HCT116 (cell line): ENCODE measurements around the gene GRIK4. TPM values are rescaled to one million over a fixed set of nuclear protein-coding genes. Genes with fewer than 3 reads are reported as not detected.

Source experiments
- ATAC-seq: fragments of 200-7000 bp; cut with Tn5 transposase; 2 replicates; pipeline ENCODE4 v1.9.1; 2020; ENCODE audit warnings: mild to moderate bottlenecking, moderate library complexity
- BruUV-seq: library from RNA; stranded (reverse); fragments of 400-500 nt; replicated peaks from 2 replicates; lab custom pipeline; 2021; lab: Mats Ljungman, UMichigan
- CTCF ChIA-PET: fragments of 300-600 bp; sonication (Branson Sonifier 250); formaldehyde crosslinking; loops from one replicate; lab custom pipeline; 2021; ENCODE audit warnings: antibody characterized with exemption; lab: Charles Lee
- POLR2A ChIA-PET: fragments of 300-600, 350-600 bp; sonication (Branson Sonifier 250); formaldehyde crosslinking; loops from one replicate; lab custom pipeline; 2021; ENCODE audit warnings: antibody characterized with exemption; lab: Charles Lee
- RAD21 ChIA-PET, 2 experiments: fragments of 300-600 bp; sonication (Branson Sonifier 250); formaldehyde crosslinking; loops; one replicate each; lab custom pipeline; 2023; ENCODE audit warnings: low total read pairs in 2 of 2; ENCODE audit not compliant: uncharacterized antibody in 2 of 2, unreplicated experiment in 2 of 2, low non-redundant PET in 1 of 2; lab: Charles Lee
- DNase-seq: peaks from one replicate; pipeline ENCODE4 v3.0.0-alpha.2; 2010; ENCODE audit warnings: low read depth, low spot score
- H2AFZ ChIP-seq: fragments of 200-600 bp; shearing (Covaris generic), sonication (generic); 2 replicates; pipeline ENCODE4 v1.6.1; 2017; ENCODE audit warnings: low read depth, mixed run types, mixed read lengths, antibody characterized with exemption, low read length; ENCODE audit not compliant: poor library complexity, severe bottlenecking
- H3K27ac ChIP-seq: 2 replicates; pipeline ENCODE4 v1.5.1; 2012; ENCODE audit warnings: low read depth, low read length
- H3K27me3 ChIP-seq: fragments of 200-600 bp; sonication (generic); 2 replicates; pipeline ENCODE4 v1.6.1; 2016; ENCODE audit warnings: mixed run types, low read length, mixed read lengths; ENCODE audit not compliant: insufficient read depth
- H3K36me3 ChIP-seq, 2 experiments: fragments of 200-500 bp in 1 of 2; fragments of 200-600 bp in 1 of 2; sonication (Bioruptor generic) in 1 of 2; sonication (generic) in 1 of 2; 2 replicates each; pipeline versions ENCODE4 v1.5.1 to v1.6.1; 2014 to 2016; ENCODE audit warnings: low read length in 2 of 2, inconsistent platforms in 1 of 2, mixed read lengths in 1 of 2, mixed run types in 1 of 2; ENCODE audit not compliant: insufficient read depth in 2 of 2, control insufficient read depth in 1 of 2
- H3K4me1 ChIP-seq, 2 experiments: fragments of 200-600 bp in 1 of 2; sonication (generic) in 1 of 2; 2 replicates each; pipeline versions ENCODE4 v1.5.1 to v1.6.1; 2012 to 2017; ENCODE audit warnings: low read length in 2 of 2, inconsistent platforms in 1 of 2, mild to moderate bottlenecking in 1 of 2, mixed read lengths in 1 of 2, mixed run types in 1 of 2, moderate library complexity in 1 of 2; ENCODE audit not compliant: insufficient read depth in 2 of 2, control insufficient read depth in 1 of 2
- H3K4me2 ChIP-seq: fragments of 200-600 bp; sonication (generic); 2 replicates; pipeline ENCODE4 v1.6.1; 2017; ENCODE audit warnings: mixed run types, low read length, mixed read lengths
- H3K4me3 ChIP-seq, 2 experiments: fragments of 200-600 bp in 1 of 2; sonication (generic) in 1 of 2; replicated peaks in 1 of 2; 2 replicates each; pipeline ENCODE4 v1.5.1; 2011 to 2016; ENCODE audit warnings: low read length in 2 of 2, control low read depth in 1 of 2, low read depth in 1 of 2, mild to moderate bottlenecking in 1 of 2, mixed read lengths in 1 of 2, mixed run types in 1 of 2
- H3K79me2 ChIP-seq: fragments of 200-600 bp; sonication (generic); 2 replicates; pipeline ENCODE4 v1.6.1; 2017; ENCODE audit warnings: mild to moderate bottlenecking, mixed run types, low read length, moderate library complexity, mixed read lengths; ENCODE audit not compliant: insufficient read depth
- H3K9ac ChIP-seq: fragments of 200-600 bp; sonication (generic); 2 replicates; pipeline ENCODE4 v1.6.1; 2016; ENCODE audit warnings: low read length, mixed read lengths
- H3K9me2 ChIP-seq: fragments of 200-600 bp; sonication (generic), shearing (Covaris generic); 2 replicates; pipeline ENCODE4 v1.6.1; 2017; ENCODE audit warnings: mixed run types, mild to moderate bottlenecking, moderate library complexity; ENCODE audit not compliant: insufficient read depth
- H3K9me3 ChIP-seq, 2 experiments: fragments of 200-500 bp in 1 of 2; fragments of 200-600 bp in 1 of 2; sonication (Bioruptor generic) in 1 of 2; sonication (generic) in 1 of 2; 2 replicates each; pipeline ENCODE4 v1.6.1; 2014 to 2017; ENCODE audit warnings: low read length in 2 of 2, mixed read lengths in 2 of 2, inconsistent platforms in 1 of 2, low read depth in 1 of 2, mild to moderate bottlenecking in 1 of 2, mixed run types in 1 of 2, moderate library complexity in 1 of 2; ENCODE audit not compliant: control insufficient read depth in 1 of 2, insufficient read depth in 1 of 2
- H4K20me1 ChIP-seq: fragments of 200-600 bp; sonication (generic), shearing (Covaris generic); 2 replicates; pipeline ENCODE4 v1.6.1; 2017; ENCODE audit warnings: mixed run types, mild to moderate bottlenecking, moderate library complexity; ENCODE audit not compliant: insufficient read depth
- CBX3 ChIP-seq: IDR thresholded peaks from 2 replicates; pipeline ENCODE4 v1.6.1; 2012; ENCODE audit warnings: low read depth
- SRF ChIP-seq: IDR thresholded peaks from 2 replicates; pipeline ENCODE4 v1.6.1; 2012; ENCODE audit warnings: low read depth
- intact Hi-C: fragments of 100-400 bp; cut with micrococcal nuclease; formaldehyde crosslinking; loops from 2 replicates; pipeline ENCODE4 v1.10.0; 2022
- total RNA-seq: library from RNA; stranded (reverse); gene quantifications from one replicate; pipeline ENCODE4 v1.2.1, GENCODE V29; 2021; ENCODE audit not compliant: unreplicated experiment
- TF ChIP-seq, protein P1 (sequence below): IDR thresholded peaks from 2 replicates; pipeline ENCODE4 v1.6.1; 2012; ENCODE audit warnings: low read depth

GRIK4 gene
- total RNA-seq, 1 experiment from 2014 or later = 0.52 TPM

DNA sequence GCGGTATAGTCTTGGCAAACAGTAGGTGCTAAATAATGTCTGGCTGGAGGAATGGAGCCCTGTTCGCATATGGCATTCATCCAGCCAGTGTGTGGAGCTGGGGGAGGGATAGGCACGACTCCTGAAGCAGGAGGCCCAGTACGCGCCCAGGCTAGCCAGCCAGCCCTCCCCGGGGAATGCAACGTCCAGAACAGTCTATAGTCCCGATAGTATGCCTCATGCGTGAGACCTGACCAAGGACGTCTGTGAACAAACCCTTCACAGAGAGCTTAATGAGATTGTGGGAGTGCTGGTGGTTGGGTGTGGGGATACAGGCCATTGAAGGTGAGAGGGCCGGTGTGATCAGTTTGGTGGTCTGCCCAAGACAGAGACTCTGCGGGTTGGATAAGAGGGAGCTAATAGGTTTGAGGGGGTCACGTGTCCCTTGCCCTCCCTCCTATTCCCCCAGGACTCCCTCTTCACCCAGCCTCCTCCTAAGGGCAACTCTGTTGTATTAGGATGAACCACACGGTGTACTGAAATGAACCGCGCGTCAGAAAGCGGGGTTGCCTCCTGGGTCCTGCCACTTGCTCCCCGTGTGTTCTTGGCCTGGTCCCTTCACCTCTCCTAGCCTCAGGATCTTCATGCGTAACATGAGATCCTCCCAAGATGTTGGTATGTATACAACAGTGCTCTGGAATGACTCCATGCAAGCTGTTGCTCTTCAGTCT lies 987 bp upstream of the GRIK4 start:
- ChIA-PET RAD21 (interaction anchor here (1.0 to 2.0 kb wide), 3 partner anchors 122 to 174 kb away, joined by 3 to 9 read pairs (median 4); no protein-coding TSS in a partner anchor), CTCF (interaction anchor here (0.8 to 1.7 kb wide), 4 partner anchors 174 to 442 kb away, joined by 3 to 11 read pairs (median 6); no protein-coding TSS in a partner anchor), POLR2A (no interaction called here)
- no peaks in the 10 kb centered on the region for H3K36me3 ChIP-seq
- DNase-seq (no peak), ATAC-seq (peak; percentile 2; the same call in 1 of the 2 replicates)
- no peak for TF ChIP-seq CBX3
- TF ChIP-seq, protein P1, sequence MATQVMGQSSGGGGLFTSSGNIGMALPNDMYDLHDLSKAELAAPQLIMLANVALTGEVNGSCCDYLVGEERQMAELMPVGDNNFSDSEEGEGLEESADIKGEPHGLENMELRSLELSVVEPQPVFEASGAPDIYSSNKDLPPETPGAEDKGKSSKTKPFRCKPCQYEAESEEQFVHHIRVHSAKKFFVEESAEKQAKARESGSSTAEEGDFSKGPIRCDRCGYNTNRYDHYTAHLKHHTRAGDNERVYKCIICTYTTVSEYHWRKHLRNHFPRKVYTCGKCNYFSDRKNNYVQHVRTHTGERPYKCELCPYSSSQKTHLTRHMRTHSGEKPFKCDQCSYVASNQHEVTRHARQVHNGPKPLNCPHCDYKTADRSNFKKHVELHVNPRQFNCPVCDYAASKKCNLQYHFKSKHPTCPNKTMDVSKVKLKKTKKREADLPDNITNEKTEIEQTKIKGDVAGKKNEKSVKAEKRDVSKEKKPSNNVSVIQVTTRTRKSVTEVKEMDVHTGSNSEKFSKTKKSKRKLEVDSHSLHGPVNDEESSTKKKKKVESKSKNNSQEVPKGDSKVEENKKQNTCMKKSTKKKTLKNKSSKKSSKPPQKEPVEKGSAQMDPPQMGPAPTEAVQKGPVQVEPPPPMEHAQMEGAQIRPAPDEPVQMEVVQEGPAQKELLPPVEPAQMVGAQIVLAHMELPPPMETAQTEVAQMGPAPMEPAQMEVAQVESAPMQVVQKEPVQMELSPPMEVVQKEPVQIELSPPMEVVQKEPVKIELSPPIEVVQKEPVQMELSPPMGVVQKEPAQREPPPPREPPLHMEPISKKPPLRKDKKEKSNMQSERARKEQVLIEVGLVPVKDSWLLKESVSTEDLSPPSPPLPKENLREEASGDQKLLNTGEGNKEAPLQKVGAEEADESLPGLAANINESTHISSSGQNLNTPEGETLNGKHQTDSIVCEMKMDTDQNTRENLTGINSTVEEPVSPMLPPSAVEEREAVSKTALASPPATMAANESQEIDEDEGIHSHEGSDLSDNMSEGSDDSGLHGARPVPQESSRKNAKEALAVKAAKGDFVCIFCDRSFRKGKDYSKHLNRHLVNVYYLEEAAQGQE = no peak
- no peak for TF ChIP-seq SRF
- H3K9me3 ChIP-seq = no peaks in the 10 kb centered on the region
- H3K4me1 ChIP-seq = no peaks in the 10 kb centered on the region; a peak in 1 of 4 replicates
- H3K9me2 ChIP-seq = no peaks in the 10 kb centered on the region
- H3K27ac ChIP-seq = no peak overlapping the region
- no peaks in the 10 kb centered on the region for H4K20me1 ChIP-seq
- intact Hi-C loops = loop anchor here (1.0 to 5.0 kb wide), 7 partner anchors 175 to 1080 kb away; no protein-coding TSS in a partner anchor
- H3K4me3 ChIP-seq = peak overlapping the region in 1 of 2 experiments; percentile 25; a peak in 2 of 4 replicates
- no TSS peak for BruUV-seq
- H2AFZ ChIP-seq = no peak overlapping the region
- peak overlapping the region; percentile 64 for H3K4me2 ChIP-seq
- H3K27me3 ChIP-seq = no peaks in the 10 kb centered on the region
- no peak overlapping the region for H3K9ac ChIP-seq
- H3K79me2 ChIP-seq = no peaks in the 10 kb centered on the region
